HepG2 (cell line): ENCODE results near the gene NMT2. TPM values are rescaled to one million over a fixed set of nuclear protein-coding genes. Genes with fewer than 3 reads are reported as not detected.

ENCODE experiments used
- ARID5B ChIP-seq: IDR thresholded peaks from 2 replicates; pipeline ENCODE4 v1.4.0; 2020; ENCODE audit warnings: mild to moderate bottlenecking, missing genetic modification reagents
- CHD2 ChIP-seq: IDR thresholded peaks from 2 replicates; pipeline ENCODE4 v1.6.1; 2011; ENCODE audit warnings: low read depth, low read length, improper control_type of control experiment
- FOXM1 ChIP-seq: sonication (generic); formaldehyde crosslinking; IDR thresholded peaks from 2 replicates; pipeline ENCODE4 v1.5.0; 2020; ENCODE audit warnings: missing genetic modification reagents
- HOXA3 ChIP-seq: sonication (generic); formaldehyde crosslinking; IDR thresholded peaks from 2 replicates; pipeline ENCODE4 v1.5.0; 2020; ENCODE audit warnings: missing genetic modification reagents
- MATR3 ChIP-seq: sonication (generic); formaldehyde crosslinking; IDR thresholded peaks from 2 replicates; pipeline ENCODE4 v1.4.0; 2020; ENCODE audit warnings: missing genetic modification reagents
- NFIB ChIP-seq: sonication (generic); formaldehyde crosslinking; IDR thresholded peaks from 2 replicates; pipeline ENCODE4 v1.9.0; 2021; ENCODE audit warnings: missing genetic modification reagents, mild to moderate bottlenecking, borderline replicate concordance
- NFIC ChIP-seq: IDR thresholded peaks from 2 replicates; pipeline ENCODE4 v1.6.1; 2012; ENCODE audit warnings: mild to moderate bottlenecking, low read length, inconsistent platforms
- NFRKB ChIP-seq: fragments of 450-650 bp; IDR thresholded peaks from 2 replicates; pipeline ENCODE4 v1.6.1; 2017
- POLR2AphosphoS2 ChIP-seq: IDR thresholded peaks from 2 replicates; pipeline ENCODE4 v1.6.1; 2011; ENCODE audit warnings: low read depth, low read length, improper control_type of control experiment
- RFX1 ChIP-seq: fragments of 450-650 bp; IDR thresholded peaks from 2 replicates; pipeline ENCODE4 v1.6.1; 2017
- SMAD1 ChIP-seq: sonication (generic); formaldehyde crosslinking; IDR thresholded peaks from 2 replicates; pipeline ENCODE4 v1.4.0; 2020; ENCODE audit warnings: missing genetic modification reagents, low read depth, mild to moderate bottlenecking, borderline replicate concordance
- SP5 ChIP-seq: IDR thresholded peaks from 2 replicates; pipeline ENCODE4 v1.6.1; 2016; ENCODE audit warnings: low read depth, borderline replicate concordance
- SRSF9 ChIP-seq: fragments of 200-400 bp; formaldehyde crosslinking; IDR thresholded peaks from 2 replicates; pipeline ENCODE4 v1.6.1; 2018; ENCODE audit warnings: borderline replicate concordance, mild to moderate bottlenecking, low read depth, low read length; ENCODE audit not compliant: insufficient read depth, poor library complexity, severe bottlenecking
- STAT6 ChIP-seq: sonication (generic); formaldehyde crosslinking; IDR thresholded peaks from 2 replicates; pipeline ENCODE4 v1.4.0; 2020; ENCODE audit warnings: missing genetic modification reagents, mild to moderate bottlenecking, borderline replicate concordance
- TBX3 ChIP-seq: fragments of 450-650 bp; IDR thresholded peaks from 2 replicates; pipeline ENCODE4 v1.6.1; 2017; ENCODE audit warnings: antibody characterized with exemption, mild to moderate bottlenecking, inconsistent platforms, borderline replicate concordance
- ZBTB34 ChIP-seq: sonication (generic); formaldehyde crosslinking; IDR thresholded peaks from 2 replicates; pipeline ENCODE4 v1.8.0; 2022; ENCODE audit warnings: mild to moderate bottlenecking, missing genetic modification reagents
- ZBTB7B ChIP-seq: sonication (generic); formaldehyde crosslinking; IDR thresholded peaks from 2 replicates; pipeline ENCODE4 v1.4.0; 2020; ENCODE audit warnings: missing genetic modification reagents
- ZFP90 ChIP-seq: sonication (generic); formaldehyde crosslinking; IDR thresholded peaks from 2 replicates; pipeline ENCODE4 v1.8.0; 2022; ENCODE audit warnings: missing genetic modification reagents, mild to moderate bottlenecking, inconsistent platforms, borderline replicate concordance
- ZNF530 ChIP-seq: sonication (generic); formaldehyde crosslinking; IDR thresholded peaks from 2 replicates; pipeline ENCODE4 v1.5.0; 2020; ENCODE audit warnings: low read depth, mild to moderate bottlenecking, missing genetic modification reagents
- ZNF607 ChIP-seq: sonication (generic); formaldehyde crosslinking; IDR thresholded peaks from 2 replicates; pipeline ENCODE4 v1.5.1; 2020; ENCODE audit warnings: missing genetic modification reagents, mild to moderate bottlenecking, borderline replicate concordance
- polyA plus RNA-seq, 8 experiments: library from polyadenylated mRNA; depleted of rRNA in 3 of 8; stranded (reverse) in 7 of 8; unstranded in 1 of 8; fragments of >200 nt; fragmentation: Illumina TruSeq in 4 of 8; extraction: Trizol in 4 of 8; gene quantifications; 2 replicates each; pipeline versions ENCODE4 v1.2.1 to v1.2.3, GENCODE V29; 2011 to 2016; ENCODE audit warnings: low read depth in 4 of 8, missing spikeins in 1 of 8, mixed read lengths in 1 of 8; ENCODE audit not compliant: insufficient read depth in 1 of 8
- total RNA-seq, 5 experiments: library from RNA; depleted of rRNA; stranded (reverse); fragments of >200 nt; fragmentation: Illumina TruSeq; extraction: Trizol; gene quantifications; 2 replicates each; pipeline ENCODE4 v1.2.3, GENCODE V29; 2016; ENCODE audit warnings: low read depth in 1 of 5

Gene NMT2
- total and polyA plus RNA-seq, 2 of the 13 experiments (the other 11 are each of a cell fraction or from before 2014, with no cell fraction given), result 10.1 to 23.8 TPM

- TF ChIP-seq ARID5B (CRISPR knock-in tag) (peak; percentile 39; the same call in 1 of the 2 replicates), NFIB (CRISPR knock-in tag) (no peak), ZNF607 (peak; percentile 93), ZBTB34 (peak; percentile 82), FOXM1 (CRISPR knock-in tag) (no peak), STAT6 (CRISPR knock-in tag) (no peak; the same call in 1 of the 2 replicates), POLR2AphosphoS2 (no peak), HOXA3 (CRISPR knock-in tag) (peak; percentile 66), RFX1 (peak; percentile 94), SP5 (CRISPR knock-in tag) (no peak), ZBTB7B (CRISPR knock-in tag) (peak; percentile 85), ZNF530 (CRISPR knock-in tag) (no peak), CHD2 (peak; percentile 92), NFIC (no peak), ZFP90 (peak; percentile 65), NFRKB (no peak), SRSF9 (no peak), SMAD1 (CRISPR knock-in tag) (0 out of 2 replicates have a peak, but pooled peaks have one; percentile 14), TBX3 (no peak), MATR3 (CRISPR knock-in tag) (no peak)
Observed at GRCh38 chr10:15097011-15097812, 71.3 kb downstream of the NMT2 start, which contains the start of gene RPP38 (continued).
